HEK293 (cell line): ENCODE results near the gene DOK5.

ENCODE experiments used
- BCL11A ChIP-seq: fragments of 450-650 bp; formaldehyde crosslinking; IDR thresholded peaks from 2 replicates; pipeline ENCODE4 v1.5.1; 2016; ENCODE audit warnings: low read depth, missing biosample characterization, missing genetic modification characterization
- BCL11B ChIP-seq: fragments of 450-650 bp; formaldehyde crosslinking; IDR thresholded peaks from 2 replicates; pipeline ENCODE4 v1.5.1; 2016; ENCODE audit warnings: low read depth, missing biosample characterization, missing genetic modification characterization
- CTCF ChIP-seq: fragments of 450-650 bp; formaldehyde crosslinking; IDR thresholded peaks from 2 replicates; pipeline ENCODE4 v1.5.1; 2016; ENCODE audit warnings: missing biosample characterization, missing genetic modification characterization
- KLF1 ChIP-seq: fragments of 450-650 bp; formaldehyde crosslinking; IDR thresholded peaks from 2 replicates; pipeline ENCODE4 v1.5.1; 2016; ENCODE audit warnings: missing biosample characterization, missing genetic modification characterization
- MEIS1 ChIP-seq: sonication (generic); formaldehyde crosslinking; IDR thresholded peaks from 2 replicates; pipeline ENCODE4 v1.8.1; 2022; ENCODE audit warnings: missing genetic modification reagents, mild to moderate bottlenecking, borderline replicate concordance
- MYNN ChIP-seq: fragments of 450-650 bp; formaldehyde crosslinking; IDR thresholded peaks from 2 replicates; pipeline ENCODE4 v1.5.1; 2016; ENCODE audit warnings: missing biosample characterization, missing genetic modification characterization, borderline replicate concordance
- SALL2 ChIP-seq: fragments of 450-650 bp; formaldehyde crosslinking; IDR thresholded peaks from 2 replicates; pipeline ENCODE4 v1.5.0; 2017; ENCODE audit warnings: missing biosample characterization, mild to moderate bottlenecking, missing genetic modification characterization, borderline replicate concordance
- ZBTB1 ChIP-seq: fragments of 450-650 bp; formaldehyde crosslinking; IDR thresholded peaks from 2 replicates; pipeline ENCODE4 v1.5.1; 2016; ENCODE audit warnings: missing biosample characterization, missing genetic modification characterization
- ZNF266 ChIP-seq: fragments of 450-650 bp; formaldehyde crosslinking; IDR thresholded peaks from 2 replicates; pipeline ENCODE4 v1.5.1; 2016; ENCODE audit warnings: missing biosample characterization, missing genetic modification characterization, low read depth
- ZNF362 ChIP-seq: fragments of 450-650 bp; formaldehyde crosslinking; IDR thresholded peaks from 2 replicates; pipeline ENCODE4 v1.5.1; 2016; ENCODE audit warnings: missing biosample characterization, missing genetic modification characterization
- ZNF37A ChIP-seq: fragments of 450-650 bp; IDR thresholded peaks from 2 replicates; pipeline ENCODE4 v1.5.1; 2018; ENCODE audit warnings: missing biosample characterization, missing genetic modification characterization
- ZNF624 ChIP-seq: fragments of 450-650 bp; formaldehyde crosslinking; IDR thresholded peaks from 2 replicates; pipeline ENCODE4 v1.5.1; 2017; ENCODE audit warnings: missing biosample characterization, missing genetic modification characterization
- ZNF639 ChIP-seq: fragments of 450-650 bp; formaldehyde crosslinking; IDR thresholded peaks from 2 replicates; pipeline ENCODE4 v1.5.1; 2016; ENCODE audit warnings: missing biosample characterization, missing genetic modification characterization
- TF ChIP-seq, protein P1 (sequence below): fragments of 450-650 bp; formaldehyde crosslinking; IDR thresholded peaks from 2 replicates; pipeline ENCODE4 v1.5.1; 2016; ENCODE audit warnings: missing biosample characterization, missing genetic modification characterization

DNA sequence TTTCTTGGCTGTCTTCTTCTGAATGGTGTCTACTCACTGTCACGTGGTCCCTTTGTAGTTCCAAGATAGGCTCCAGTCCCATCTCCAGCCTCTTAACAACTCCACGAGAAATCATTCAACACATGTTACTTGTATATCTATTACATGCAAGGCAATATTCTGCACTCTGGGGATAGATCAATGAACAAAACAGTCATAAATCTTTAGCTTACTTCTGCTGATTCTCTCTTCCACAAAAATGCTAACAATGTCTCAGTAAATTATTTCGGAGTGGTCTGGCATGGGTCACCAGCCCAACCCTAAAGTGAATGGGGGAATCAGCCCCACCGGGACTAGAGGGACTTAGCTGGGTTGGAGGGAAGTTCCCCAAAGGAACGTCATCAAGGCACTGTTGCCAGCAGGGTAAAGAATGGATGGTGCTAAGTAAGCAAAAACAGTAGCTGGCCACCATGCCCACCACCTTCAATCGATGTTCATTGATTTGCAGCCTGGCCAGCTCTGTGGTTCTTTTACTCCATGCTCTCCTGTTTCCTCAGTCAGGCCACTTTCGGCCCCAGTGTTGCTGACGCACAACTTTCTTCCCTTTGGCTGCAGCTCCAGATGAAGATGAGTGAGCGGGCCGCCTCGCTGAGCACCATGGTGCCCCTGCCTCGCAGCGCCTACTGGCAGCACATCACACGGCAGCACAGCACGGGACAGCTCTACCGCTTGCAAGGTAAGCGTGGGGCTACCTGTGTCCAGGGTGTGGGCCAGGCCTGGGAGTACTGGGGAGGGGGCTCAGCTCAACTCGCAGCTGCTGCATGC, 167.7 kb downstream of the DOK5 start:
- TF ChIP-seq ZNF624 (tag by site-specific recombination) (no peak), ZNF362 (tag by site-specific recombination) (no peak), CTCF (tag by site-specific recombination) (no peak), ZNF639 (tag by site-specific recombination) (no peak), SALL2 (tag by site-specific recombination) (no peak), MYNN (tag by site-specific recombination) (no peak), BCL11B (tag by site-specific recombination) (no peak), ZBTB1 (tag by site-specific recombination) (no peak), KLF1 (no peak), ZNF37A (tag by site-specific recombination) (no peak), BCL11A (tag by site-specific recombination) (no peak), ZNF266 (tag by site-specific recombination) (no peak), MEIS1 (CRISPR knock-in tag) (no peak)
- TF ChIP-seq, protein P1, sequence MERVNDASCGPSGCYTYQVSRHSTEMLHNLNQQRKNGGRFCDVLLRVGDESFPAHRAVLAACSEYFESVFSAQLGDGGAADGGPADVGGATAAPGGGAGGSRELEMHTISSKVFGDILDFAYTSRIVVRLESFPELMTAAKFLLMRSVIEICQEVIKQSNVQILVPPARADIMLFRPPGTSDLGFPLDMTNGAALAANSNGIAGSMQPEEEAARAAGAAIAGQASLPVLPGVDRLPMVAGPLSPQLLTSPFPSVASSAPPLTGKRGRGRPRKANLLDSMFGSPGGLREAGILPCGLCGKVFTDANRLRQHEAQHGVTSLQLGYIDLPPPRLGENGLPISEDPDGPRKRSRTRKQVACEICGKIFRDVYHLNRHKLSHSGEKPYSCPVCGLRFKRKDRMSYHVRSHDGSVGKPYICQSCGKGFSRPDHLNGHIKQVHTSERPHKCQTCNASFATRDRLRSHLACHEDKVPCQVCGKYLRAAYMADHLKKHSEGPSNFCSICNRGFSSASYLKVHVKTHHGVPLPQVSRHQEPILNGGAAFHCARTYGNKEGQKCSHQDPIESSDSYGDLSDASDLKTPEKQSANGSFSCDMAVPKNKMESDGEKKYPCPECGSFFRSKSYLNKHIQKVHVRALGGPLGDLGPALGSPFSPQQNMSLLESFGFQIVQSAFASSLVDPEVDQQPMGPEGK, result no peak
